ENCODE results near the gene MAP3K2. TPM values are rescaled to one million over a fixed set of nuclear protein-coding genes. Genes with fewer than 3 reads are reported as not detected.

The MAP3K2 gene
- total and polyA plus RNA-seq, 2 of the 8 experiments (the other 6 are each of a cell fraction or from before 2014, with no cell fraction given) = 2.0 to 23.2 TPM

DNA sequence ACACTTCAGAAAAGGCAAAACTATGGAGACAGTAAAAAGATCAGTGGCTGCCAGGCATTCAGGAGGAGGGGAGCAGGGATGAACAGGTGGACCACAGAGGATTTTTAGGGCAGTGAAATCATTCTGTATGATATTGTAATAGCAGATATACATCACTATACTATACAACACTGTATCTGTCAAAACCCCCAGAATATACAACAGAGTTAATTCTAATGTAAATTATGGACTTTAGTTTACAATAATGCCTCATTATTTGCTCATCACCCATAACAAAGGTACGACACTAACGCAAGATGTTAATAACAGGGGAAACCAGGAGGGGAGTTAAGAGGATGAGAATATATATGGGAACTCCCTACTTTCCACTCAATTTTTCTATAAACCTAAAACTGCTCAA is 28.8 kb downstream of the MAP3K2 start:
- Histone ChIP-seq H3K14ac (ENCODE audit: insufficient read length) (no peak overlapping the region), H2BK120ac (replicated peaks; ENCODE audit: low read depth, low read length) (no peak overlapping the region), H3K79me2 (ENCODE audit: control insufficient read depth in 1 of 2, insufficient read depth in 2 of 2, low read length in 2 of 2) (peaks cover 0 to 70% of the 10 kb centered on the region in 2 experiments; a peak in 3 of 4 replicates), H3K23ac (ENCODE audit: insufficient read length) (no peak overlapping the region), H2BK5ac (ENCODE audit: low read depth, low read length) (no peak overlapping the region), H4K91ac (replicated peaks; ENCODE audit: insufficient read length, low read length) (no peak overlapping the region), H4K5ac (ENCODE audit: insufficient read length, low read depth, low read length) (no peak overlapping the region), H3K79me1 (ENCODE audit: low read depth, low read length) (0 out of 2 replicates have a peak, but pooled peaks cover 2% of the 10 kb centered on the region), H3K18ac (ENCODE audit: extremely low read depth, low read length) (no peak overlapping the region), H3K27ac (ENCODE audit: low read depth, low read length) (no peak overlapping the region), H2BK15ac (ENCODE audit: low read length) (no peak overlapping the region), H3K23me2 (ENCODE audit: low read depth, low read length) (no peaks in the 10 kb centered on the region), H3K4ac (replicated peaks; ENCODE audit: insufficient read length, low read depth, low read length) (no peak overlapping the region), H2AFZ (ENCODE audit: low read length) (no peak overlapping the region), H3K9me3 (ENCODE audit: insufficient read depth in 2 of 2, low read depth in 1 of 2, low read length in 1 of 2) (no peaks in the 10 kb centered on the region), H3K4me1 (replicated peaks in 1 of 4; ENCODE audit: control insufficient read depth in 3 of 4, insufficient read depth in 4 of 4, low read length in 3 of 4) (peaks cover 0 to 8% (median 0%) of the 10 kb centered on the region in 4 experiments; a peak in 2 of 7 replicates), H2AK5ac (ENCODE audit: low read depth, low read length) (no peak overlapping the region), H2BK12ac (ENCODE audit: low read depth, low read length) (no peak overlapping the region), H3K36me3 (ENCODE audit: control insufficient read depth in 2 of 4, insufficient read depth in 4 of 4, low read length in 3 of 4) (no peaks in the 10 kb centered on the region), H3K4me2 (ENCODE audit: insufficient read depth in 1 of 2, low read depth in 2 of 2, low read length in 2 of 2) (no peak overlapping the region), H3K4me3 (ENCODE audit: extremely low read depth in 1 of 4, insufficient read depth in 2 of 4, low read depth in 3 of 4, low read length in 4 of 4) (no peak overlapping the region), H3K56ac (replicated peaks; ENCODE audit: insufficient read length, low read depth, low read length) (no peak overlapping the region), H4K8ac (ENCODE audit: extremely low read depth, insufficient read depth, low read length) (no peak overlapping the region), H4K20me1 (replicated peaks in 1 of 2; ENCODE audit: control insufficient read depth in 1 of 2, insufficient read depth in 2 of 2, low read length in 2 of 2) (peaks cover 0 to 1% of the 10 kb centered on the region in 2 experiments), H3K9ac (replicated peaks in 1 of 4; ENCODE audit: extremely low read depth in 1 of 4, low read depth in 3 of 4, low read length in 3 of 4) (no peak overlapping the region), H2BK20ac (ENCODE audit: low read length) (no peak overlapping the region), H3K27me3 (replicated peaks in 1 of 4; ENCODE audit: control insufficient read depth in 3 of 4, extremely low read depth in 1 of 4, insufficient read depth in 3 of 4, low read length in 3 of 4) (no peaks in the 10 kb centered on the region)
- DNase-seq (ENCODE audit: low read depth in 1 of 2, low spot score in 2 of 2) (no peak), FAIRE-seq (no peak)
- CTCF ChIA-PET (ENCODE audit: partially characterized antibody) = no interaction called here
- 65% methylated on average over 2 of the region's 2 CpGs; no CpG with 5 or more reads in 1 of the 2 experiments for WGBS, 2 experiments (ENCODE audit: extremely low coverage in 1 of 2, insufficient coverage in 1 of 2, insufficient read length in 1 of 2, insufficient replicate concordance in 2 of 2, low coverage in 1 of 2, low lambda C conversion rate in 2 of 2, missing lambda C conversion rate in 1 of 2)
- POLR2A ChIA-PET (ENCODE audit: partially characterized antibody) = no interaction called here
- TF ChIP-seq RAD21 (IDR thresholded peaks at IDR 0.05 in 1 of 2, conservative IDR thresholded peaks at IDR 0.05 in 1 of 2; ENCODE audit: low read depth in 2 of 2, low read length in 2 of 2) (no peak), CHD1 (IDR thresholded peaks at IDR 0.05; ENCODE audit: low read depth, low read length) (no peak), RBBP5 (IDR thresholded peaks at IDR 0.05; ENCODE audit: borderline replicate concordance, low read depth, low read length) (no peak), HDAC6 (IDR thresholded peaks at IDR 0.05; ENCODE audit: low read depth, low read length) (no peak), SP4 (IDR thresholded peaks at IDR 0.05; ENCODE audit: low read length) (no peak), SIN3A (conservative IDR thresholded peaks at IDR 0.05 in 1 of 2, IDR thresholded peaks at IDR 0.05 in 1 of 2; ENCODE audit: low read depth in 1 of 2, low read length in 2 of 2) (no peak), GABPA (IDR thresholded peaks at IDR 0.05; ENCODE audit: borderline replicate concordance, insufficient read depth, low read length) (no peak), SIX5 (IDR thresholded peaks at IDR 0.05; ENCODE audit: low read depth, low read length) (no peak), KDM5A (IDR thresholded peaks at IDR 0.05; ENCODE audit: low read length) (no peak)
- TF ChIP-seq, protein P1, sequence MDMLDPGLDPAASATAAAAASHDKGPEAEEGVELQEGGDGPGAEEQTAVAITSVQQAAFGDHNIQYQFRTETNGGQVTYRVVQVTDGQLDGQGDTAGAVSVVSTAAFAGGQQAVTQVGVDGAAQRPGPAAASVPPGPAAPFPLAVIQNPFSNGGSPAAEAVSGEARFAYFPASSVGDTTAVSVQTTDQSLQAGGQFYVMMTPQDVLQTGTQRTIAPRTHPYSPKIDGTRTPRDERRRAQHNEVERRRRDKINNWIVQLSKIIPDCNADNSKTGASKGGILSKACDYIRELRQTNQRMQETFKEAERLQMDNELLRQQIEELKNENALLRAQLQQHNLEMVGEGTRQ (IDR thresholded peaks at IDR 0.05; ENCODE audit: low read length) = no peak
